GM21717 (cell line): ENCODE results near the gene CRHBP.

Experiments
- ATAC-seq: cut with Tn5 transposase; IDR thresholded peaks from one replicate; pipeline ENCODE4 v1.9.1; 2021; ENCODE audit warnings: mild to moderate bottlenecking, moderate library complexity; ENCODE audit not compliant: unreplicated experiment

The CRHBP gene

DNA sequence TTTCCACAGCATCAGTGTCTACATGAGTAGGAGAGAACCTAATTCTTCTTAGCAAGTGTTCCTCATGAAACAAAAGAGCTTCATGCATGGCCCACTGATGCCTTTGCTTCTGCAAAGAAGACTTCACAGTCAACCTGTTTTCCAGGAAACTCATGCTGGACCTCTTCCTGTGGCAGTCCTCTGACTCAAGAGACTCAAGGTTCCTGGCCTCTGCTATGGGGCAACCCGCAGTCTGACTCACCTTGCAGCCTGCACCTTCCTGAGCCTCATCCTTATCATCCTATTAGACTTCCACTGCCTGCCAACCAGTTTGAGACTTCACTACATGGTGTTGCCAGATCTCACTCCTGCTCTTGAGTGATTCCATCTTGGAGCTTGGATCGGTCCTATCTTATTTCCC, 59.8 kb downstream of the CRHBP start:
- ATAC-seq: no peak

DNA sequence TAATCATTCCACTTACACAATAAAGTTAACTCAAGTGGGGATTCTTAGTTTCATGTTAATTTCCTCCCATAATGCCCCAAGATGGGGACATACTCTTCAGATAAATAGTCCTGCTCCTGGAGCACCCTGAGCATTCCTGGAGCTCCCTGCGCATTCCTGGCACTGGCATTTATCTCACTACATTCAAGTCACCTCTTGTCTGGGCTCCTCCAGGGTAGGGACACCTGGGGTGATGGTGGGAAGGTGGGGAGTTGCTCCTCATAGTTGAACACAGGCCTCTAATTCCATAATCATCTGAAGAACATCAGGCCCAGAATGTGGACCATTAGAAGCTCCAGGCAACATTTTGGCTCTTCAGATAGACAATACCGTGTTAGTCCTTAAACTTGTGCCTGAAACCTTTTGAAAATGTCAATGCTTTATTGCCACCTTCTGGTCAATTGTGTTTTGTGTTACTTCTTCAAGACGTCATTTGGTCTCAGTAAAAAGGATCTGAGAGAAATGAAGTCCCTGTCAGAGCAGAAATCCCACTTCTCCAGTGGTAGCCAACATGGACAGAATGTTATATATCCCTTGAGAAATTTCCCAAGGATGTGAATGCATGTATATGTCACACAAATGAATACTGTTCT, 63.2 kb downstream of the CRHBP start:
- ATAC-seq: no peak

DNA sequence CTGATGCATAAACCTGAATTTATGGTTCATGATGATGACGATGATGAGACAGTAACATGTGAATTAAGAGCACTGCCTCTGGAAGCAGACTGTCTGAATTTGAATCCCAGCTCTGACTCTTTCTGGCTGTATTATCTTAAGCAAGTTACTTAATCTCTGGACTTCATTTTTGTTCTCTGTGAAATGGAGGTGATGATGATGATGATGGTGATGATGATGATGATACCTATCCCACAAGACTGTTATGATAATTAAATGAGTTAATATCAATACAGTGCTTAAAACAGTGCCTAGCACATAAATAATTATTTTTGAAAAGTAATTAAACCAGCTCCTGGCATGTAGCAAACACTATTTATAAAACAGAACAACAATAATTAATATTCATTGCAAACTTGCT, 64.1 kb downstream of the CRHBP start:
- ATAC-seq: no peak

DNA sequence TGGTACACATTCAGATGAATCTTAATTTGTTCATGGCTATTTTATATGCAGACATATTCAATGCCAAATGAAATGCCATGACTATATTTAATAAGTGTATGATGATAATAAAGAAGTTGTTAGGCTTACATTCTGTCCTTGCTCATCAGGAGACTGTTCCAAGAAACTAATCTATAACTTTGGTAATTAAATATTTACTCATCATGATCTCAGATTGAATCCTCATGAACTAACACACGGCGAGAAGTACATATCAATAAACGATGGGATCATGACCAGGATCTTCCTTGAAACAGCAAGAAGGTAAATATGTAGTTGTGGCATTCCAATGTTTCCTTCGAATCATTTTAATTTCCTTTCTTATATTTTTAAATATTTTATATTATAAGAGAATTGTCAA, 64.8 kb downstream of the CRHBP start:
- no peak for ATAC-seq
